SK-MEL-5 (cell line): ENCODE measurements around the gene ELF1. TPM values are rescaled to one million over a fixed set of nuclear protein-coding genes. Genes with fewer than 3 reads are reported as not detected.
A peak's percentile ranks its signal among the peaks of the same experiment; 100 is the strongest.

Experiments
- DNase-seq: peaks from one replicate; pipeline ENCODE4 v3.0.0-alpha.2; 2016; ENCODE audit warnings: low read depth, low spot score
- in situ Hi-C: cut with HindIII; loops from 2 replicates; pipeline ENCODE4 v1.10.0; 2016; ENCODE audit warnings: low sequenced_read_pairs, high pct_unique_total_duplicates, low pct_unique_long_range_greater_than_20kb
- polyA plus RNA-seq, 2 experiments: library from polyadenylated mRNA; depleted of rRNA; stranded (reverse); fragments of >200 nt; gene quantifications; 2 replicates each; pipeline ENCODE4 v1.2.3, GENCODE V29; 2015
- total RNA-seq: library from RNA; depleted of rRNA; stranded (reverse); fragments of >200 nt; shearing (Covaris generic); gene quantifications from 2 replicates; pipeline ENCODE4 v1.2.3, GENCODE V29; 2014; rRNA removed

ELF1 gene
- total RNA-seq, result 51.0 and 56.7 TPM in 2 replicates
- polyA plus RNA-seq (2015; cell fraction: cytosol; rRNA removed), result 42.5 and 49.7 TPM in 2 replicates
- polyA plus RNA-seq (2015; cell fraction: nucleus; rRNA removed), result 21.9 and 33.2 TPM in 2 replicates

DNA sequence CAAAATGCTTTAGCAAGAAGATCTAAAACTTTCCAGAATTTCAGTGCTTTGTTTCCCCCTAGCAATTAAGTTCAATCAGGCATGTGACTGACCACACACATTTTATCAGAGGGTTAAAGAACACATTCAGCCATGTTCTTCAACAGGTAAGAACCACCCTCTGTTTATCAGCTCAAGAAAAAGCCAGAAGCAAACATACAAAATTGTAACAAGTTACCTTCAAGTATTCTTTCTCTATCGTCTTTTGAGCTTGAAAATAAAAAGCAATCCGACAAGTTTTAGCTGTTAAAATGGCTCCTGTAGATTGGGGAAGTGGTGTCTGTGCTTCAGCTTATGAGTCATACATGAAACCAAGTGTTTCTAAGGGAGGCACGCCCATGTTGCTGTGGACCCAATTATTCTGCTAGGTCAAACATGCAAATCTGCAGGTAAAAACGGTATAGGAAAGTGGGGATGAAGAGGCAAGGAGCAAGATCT is at the start of gene ELF1:
TSS of gene ELF1 (minus strand) at position 306 of the 477 bp plus-strand sequence. CDS start 37,262 bp downstream, outside the sequence.
- DNase-seq, result peak; percentile 87
- in situ Hi-C loops, result no loop called here

DNA sequence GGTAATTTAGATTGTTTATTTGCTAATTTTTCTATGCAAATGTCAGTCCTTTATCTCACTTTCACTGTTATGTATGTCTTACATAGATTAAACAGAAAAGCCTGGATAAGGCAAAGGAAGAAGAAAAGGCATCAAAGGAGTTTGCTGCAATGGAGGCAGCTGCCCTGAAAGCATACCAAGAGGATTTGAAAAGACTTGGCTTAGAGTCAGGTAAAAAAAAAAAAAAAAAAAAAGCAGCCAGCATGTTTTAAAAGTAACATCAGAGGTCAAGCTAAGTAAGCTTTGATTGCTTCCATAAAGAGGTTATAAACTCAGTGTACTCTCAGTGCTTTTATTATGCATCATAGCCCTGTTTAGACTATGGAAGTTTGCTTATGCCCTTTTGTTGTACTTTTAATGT is 46.0 kb upstream of the ELF1 start:
- DNase-seq, result no peak
- in situ Hi-C loops, result no loop called here

DNA sequence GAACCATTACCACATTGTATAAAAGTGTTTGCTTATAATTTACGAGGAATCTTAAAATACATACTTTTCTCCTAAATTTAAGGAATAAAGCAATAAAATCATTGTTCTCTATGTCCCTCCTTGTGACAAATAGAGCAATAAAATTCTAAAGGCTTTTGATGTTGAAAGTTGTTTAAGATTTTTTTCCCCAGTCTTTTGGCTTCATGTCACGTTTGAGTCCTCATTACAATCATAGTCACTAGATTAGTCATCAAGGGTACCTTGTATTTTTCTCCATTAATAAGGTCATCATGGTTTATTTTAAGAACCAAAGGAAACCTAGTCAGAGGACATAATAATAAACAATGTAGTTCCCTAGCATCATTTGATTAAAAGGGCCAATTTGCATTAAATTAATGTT is 45.4 kb upstream of the ELF1 start:
- DNase-seq, result no peak
- in situ Hi-C loops, result no loop called here

DNA sequence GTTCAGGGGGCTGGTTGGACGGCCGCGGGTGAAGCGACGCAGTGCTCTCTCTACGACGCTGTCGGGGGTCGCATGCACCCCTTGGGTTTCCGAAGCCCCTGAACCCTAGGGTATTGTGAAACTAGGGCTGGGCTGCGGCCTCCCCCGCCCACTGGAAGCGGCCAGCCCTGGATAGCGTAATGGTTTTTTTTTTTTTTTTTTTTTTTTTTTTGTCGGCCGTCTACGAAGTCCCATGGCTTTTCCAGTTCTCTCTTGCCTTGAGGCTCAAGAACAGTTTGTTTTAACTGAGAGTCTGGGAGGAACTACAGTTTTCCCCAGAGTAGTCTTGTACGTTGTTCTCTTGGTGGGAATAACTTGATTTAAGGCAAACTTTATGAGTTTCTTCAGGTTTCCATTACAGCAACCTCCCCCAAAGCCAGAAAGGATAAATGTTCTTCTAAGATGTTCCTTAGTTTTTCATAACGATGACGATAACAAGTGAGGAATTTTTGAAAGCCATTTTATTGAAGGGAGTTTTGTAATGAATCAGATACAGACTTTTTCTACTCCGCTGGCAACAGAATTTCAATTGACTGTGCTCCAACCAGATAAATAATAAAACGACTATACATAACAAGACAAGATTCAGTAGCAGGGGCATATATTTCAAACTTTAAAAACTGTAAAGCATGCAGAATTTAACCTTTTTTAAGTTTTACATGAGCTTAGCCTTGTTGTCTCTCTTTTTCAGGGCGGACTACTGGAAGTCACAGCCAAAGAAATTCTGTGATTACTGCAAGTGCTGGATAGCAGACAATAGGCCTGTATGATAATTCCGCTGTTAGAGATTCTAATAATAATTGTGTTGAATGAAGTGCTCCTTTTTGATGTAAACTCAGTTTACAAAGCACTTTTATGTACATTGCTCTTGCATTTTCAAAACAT is 43.1 kb upstream of the ELF1 start:
- DNase-seq, result peak; percentile 87
- in situ Hi-C loops, result no loop called here

DNA sequence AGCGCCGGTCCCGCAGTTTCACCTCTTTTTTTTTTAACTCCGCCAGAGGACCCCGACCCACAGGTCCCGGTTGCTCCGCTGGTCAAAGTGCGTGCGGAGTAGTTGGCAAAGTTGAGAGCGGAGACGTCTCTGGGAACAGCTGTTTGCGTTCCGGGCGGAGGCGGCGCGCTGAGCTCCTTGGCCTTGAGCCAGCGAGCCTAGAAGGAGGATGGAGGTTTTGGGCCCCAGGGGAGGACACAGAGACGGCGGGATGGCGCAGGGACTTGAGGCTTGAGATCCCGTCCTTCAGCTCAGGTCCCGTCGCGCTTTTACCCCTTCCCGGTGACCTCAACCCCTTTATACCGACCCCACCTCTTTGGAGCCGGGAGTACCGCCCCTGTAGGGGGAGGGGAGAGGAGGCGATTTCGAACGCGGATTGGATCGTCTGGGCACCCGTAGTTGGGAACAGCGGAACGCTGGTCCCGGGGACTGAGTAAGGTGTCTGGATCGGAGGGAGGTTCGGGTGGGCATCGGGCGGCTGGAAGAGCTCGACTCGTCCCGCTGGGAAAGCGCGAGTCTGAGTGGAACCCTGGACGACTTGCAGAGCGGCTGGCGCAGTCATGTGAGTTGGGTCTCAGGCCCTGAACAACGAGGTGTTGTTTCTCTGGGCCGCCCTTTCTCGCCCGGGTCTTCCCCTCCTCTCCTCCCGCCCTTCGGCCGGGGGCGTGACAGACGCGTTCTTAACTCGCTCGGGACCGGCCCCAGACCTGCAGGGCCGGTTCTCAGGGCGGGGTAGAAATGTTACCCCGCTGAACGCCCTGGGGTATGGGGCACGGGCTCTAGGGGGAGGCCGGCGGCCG is 42.2 kb upstream of the ELF1 start, which contains the start of gene WBP4:
TSS of gene WBP4 (plus strand) at position 435 of the 839 bp plus-strand sequence. CDS start at position 600, 165 bp downstream.
- peak; percentile 97 for DNase-seq
- in situ Hi-C loops, result no loop called here

DNA sequence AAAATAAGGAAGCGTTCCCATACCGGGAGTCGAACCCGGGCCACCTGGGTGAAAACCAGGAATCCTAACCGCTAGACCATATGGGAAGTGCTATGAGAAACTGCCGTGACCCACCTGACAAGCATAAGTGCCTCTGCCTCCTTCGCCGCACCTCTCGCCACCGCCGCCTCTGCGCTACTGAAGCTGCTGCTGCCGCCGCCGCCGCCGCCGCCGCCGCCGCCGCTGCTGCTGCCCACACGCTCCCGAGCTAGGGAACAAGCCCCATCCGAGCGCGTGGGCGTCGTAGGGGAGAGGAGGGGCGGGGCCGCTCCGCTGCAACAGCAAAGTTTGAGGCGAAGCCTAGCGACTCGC is 41.6 kb upstream of the ELF1 start:
- peak; percentile 86 for DNase-seq
- in situ Hi-C loops, result no loop called here

DNA sequence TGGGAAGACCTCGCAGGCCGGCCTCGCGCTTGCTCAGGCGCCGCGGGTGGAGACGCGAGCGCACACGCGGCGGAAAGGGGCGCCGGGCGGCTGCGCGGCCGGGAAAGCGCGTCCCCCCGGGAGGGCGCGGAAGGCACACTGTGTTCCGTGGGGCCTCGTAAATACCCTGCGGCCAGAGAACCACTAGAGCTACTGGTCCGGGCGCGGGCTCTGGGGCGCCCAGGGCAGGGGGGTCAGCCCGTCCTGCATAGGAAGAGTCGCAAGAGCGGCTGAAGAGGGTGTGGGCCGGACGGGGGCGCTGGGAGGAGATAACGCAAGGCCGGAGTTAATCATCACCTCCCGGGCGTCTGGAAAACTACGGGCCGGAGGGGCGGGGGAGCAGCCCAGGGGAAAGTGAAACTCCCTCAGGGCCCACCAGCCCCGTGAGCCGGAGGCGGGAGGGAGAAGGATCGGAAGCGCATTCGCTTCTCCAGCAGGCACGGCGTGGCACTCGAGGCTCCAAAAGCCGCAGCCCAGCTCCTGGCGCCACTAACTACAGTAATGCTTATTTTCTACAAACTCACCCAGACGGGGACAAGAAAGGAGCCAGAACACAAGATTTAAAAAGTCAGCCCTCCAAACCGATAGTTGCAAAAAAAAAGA is 41.1 kb upstream of the ELF1 start:
- DNase-seq, result peak; percentile 90
- in situ Hi-C loops, result no loop called here

DNA sequence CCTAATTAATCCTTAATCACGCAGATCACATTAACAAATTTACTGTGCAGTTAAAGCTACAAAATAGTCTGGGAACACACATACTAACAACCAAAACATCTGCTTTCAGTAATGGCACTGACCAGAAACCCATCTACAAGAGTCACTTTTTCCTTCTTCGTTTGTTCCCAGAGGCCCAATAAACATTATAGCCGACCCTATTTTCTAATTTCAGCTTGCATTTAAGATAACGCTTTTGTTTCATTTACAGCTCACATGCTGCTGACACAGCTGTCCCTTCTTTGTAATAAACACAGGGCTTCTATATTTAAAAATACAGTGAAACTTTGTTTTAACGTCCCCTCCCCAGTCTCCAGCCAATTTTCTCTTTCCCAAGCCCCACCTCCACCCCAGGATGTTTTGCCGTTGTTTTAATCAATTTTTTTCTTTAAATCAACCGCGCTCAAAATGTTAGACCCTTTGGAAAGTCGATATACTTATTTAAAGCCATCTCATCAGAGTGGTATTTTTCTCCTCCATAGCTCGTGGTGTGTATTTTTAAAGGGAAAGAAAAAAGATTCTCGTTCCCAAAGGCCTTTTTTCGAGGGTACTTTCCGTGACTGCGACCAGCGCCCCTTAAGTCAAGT is 40.5 kb upstream of the ELF1 start:
- DNase-seq, result peak; percentile 89
- in situ Hi-C loops, result no loop called here

DNA sequence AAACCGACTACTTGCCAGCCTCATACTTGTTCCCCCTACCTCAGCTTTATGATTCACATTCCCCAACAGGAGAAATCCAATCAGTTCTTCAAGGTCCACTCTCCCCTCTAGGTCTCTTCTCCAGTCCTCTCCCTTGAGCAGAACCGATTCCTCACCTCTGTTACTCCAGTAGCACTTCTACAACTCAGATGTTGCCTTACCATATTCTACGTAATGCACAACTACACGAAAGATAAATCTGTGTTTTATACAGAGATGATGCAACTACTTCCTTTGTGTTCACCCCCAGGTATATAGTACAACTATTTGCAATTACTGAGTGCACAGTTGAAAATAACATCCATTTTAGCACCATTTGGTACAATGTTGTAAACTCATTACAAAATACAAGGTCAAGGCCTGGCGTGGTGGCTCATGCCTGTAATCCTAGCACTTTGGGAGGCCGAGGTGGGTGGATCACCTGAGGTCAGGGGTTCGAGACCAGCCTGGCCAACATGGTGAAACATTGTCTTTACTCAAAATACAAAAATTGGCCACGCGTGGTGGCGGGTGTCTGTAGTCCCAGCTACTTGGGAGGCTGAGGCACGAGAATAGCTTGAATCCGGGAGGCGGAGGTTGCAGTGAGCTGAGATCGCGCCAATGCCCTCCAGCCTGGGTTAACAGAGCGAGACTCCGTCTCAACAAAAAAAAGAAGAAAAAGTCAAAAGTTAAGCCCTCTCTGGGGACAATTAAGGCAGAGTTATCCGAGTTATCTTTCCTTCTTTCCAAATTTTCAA is 39.4 kb upstream of the ELF1 start:
- no peak for DNase-seq
- in situ Hi-C loops, result no loop called here

DNA sequence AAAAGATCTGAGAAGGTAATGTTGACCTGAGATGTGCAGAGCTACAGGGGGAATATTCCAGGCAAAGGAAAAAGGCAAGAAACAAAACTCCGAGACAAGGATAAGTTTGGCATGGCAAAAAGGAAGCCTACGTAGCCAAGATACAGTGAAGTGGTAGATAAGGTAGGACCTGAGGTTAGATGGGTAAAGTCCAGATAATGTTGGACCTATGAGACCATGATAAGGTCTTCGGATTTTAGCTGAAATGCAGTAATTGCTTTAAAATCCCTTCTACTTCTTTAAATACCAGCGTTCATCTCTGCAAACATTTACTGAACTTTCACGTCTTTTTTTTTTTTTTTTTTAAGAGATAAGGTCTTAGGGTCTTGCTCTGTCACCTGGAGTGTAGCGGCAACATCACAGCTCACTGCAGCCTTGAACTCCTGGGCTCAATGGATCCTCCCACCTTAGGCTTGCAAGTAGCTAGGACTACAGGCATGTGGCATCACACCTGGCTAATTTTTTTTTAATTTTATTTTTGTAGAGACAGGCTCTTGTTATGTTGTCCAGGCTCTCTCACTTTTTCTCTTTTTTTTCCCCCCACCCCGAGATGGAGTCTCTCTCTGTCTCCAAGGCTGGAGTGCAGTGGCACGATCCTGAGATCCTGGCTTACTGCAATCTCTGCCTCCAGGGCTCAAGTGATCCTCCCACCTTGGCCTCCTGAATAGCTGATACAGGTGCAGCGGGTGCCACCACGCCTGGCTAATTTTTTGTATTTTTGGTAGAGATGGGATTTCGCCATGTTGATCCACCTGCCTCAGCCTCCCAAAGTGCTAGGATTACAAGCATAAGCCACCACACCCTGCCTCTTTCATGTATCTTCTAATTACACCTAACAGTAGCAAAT is 38.0 kb upstream of the ELF1 start:
- in situ Hi-C loops, result no loop called here
- DNase-seq, result no peak

DNA sequence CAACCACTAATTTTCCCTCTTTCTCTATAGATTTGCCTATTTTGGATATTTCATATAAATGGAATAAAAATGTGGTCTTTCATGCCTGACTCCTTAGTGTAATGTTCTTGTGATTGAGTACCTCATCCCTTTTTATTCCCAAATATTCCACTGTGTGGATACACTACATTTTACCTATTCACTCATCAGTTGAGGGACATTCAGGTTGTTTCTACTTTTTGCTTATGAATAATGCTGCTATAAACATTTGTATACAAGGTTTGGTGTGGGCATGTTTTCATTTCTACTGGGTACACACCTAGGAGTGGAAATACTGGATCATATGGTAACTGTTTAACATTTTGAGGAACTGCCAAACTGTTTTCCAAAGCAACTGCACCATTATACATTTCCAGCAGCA is 37.1 kb upstream of the ELF1 start:
- in situ Hi-C loops, result no loop called here
- DNase-seq, result no peak

DNA sequence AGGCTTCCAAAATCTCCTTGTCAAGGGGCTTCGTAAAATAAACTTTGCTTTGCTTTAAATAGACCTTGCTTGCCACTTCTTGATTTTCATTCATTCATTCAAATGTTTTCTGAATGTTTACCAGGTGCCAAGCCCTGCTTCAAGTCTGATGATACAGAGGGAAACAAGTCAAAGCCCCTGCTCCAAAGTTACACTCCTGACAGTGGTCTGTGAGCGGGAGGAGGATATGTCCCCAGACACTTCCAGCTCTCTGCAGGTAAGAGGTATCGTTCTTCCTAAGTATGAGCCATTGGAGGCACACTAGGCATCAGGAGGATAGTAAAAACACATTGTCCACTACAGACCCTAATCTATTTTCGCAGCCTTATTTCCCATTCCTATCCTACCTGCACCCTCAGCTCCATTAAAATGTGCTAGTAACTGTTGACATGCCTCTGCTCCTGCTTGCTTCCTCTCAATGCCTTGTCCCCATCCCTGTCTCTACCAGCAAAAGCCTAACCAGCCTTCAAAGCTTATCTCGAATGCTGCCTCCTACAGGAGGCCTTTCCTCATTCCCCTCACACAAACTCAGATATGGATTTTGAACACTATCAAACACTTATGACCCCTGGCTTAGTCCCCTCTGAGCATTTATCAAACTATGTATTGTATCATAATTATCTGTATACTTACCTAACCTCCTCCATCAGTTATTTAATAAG is 36.0 kb upstream of the ELF1 start:
- peak; percentile 62 for DNase-seq
- in situ Hi-C loops, result no loop called here

DNA sequence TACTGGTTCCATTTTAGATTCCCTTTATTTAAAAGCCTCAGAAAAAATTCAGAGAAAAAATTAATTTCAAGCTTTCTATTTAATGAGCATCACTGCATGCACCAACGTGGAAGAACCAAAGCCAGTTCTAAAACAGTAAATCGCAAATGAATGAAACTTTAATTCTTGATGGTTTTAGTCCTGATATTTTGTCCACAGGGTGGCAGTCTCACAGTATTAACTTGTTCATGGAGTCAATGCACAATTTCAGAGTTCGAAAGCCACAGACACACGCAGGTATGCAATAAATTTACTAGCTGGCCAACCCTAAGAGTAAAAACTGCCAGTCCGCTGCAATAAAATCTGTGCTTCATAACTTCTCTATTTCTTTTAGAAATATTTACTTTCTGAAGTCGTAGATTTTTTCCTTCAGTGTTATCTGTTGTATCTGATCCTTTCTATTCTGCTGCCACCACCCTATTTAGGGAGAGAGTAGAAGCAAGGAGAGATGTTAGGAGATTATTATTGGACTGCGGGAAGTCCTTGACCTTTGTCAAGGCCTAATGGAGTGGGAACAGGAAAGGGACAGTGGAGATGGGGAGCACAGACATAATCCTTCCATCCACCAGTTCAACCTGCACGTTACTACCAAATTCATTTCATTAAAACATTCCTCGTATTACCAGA is 35.2 kb upstream of the ELF1 start:
- peak; percentile 75 for DNase-seq
- in situ Hi-C loops, result no loop called here

DNA sequence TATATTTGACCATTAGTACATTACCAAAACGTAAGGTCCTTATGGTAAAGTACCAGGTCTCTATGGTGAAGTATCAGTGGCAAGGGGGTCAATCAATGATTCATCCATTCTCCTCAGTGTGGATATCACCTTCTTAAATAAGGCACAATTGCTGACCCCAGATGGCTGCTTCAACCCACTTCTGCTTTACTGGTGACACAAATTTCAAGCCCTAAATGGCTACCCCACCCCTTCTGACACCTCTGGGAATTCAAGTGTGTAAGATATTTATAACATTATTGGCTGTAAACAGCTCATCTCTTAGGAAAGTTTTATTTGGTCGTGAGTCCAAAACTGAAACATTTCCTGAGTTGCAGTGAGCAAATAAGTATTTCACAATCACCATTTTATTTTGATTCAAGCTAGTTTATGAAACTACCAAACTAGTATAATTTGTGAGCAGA is 34.3 kb upstream of the ELF1 start:
- DNase-seq, result no peak
- in situ Hi-C loops, result no loop called here

DNA sequence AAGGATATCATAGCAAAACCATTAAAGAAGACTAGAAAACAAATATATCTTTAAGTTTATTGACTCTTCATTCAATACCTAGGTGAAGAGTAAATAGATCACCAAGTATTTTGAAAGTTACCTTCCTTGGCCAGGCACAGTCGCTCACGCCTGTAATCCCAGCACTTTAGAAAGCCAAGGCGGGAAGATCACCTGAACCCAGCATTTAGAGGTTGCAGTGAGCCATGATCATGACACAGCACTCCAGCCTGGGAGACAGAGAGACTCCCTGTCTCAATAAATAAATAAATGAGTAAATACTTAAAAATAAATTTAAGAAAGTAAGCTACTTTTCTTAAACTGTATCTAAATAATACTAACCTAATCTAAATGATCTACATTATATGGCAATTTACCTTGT is 33.3 kb upstream of the ELF1 start:
- no peak for DNase-seq
- in situ Hi-C loops, result no loop called here
